Mesenteric fat pad (tissue), 1 donor: ENCODE results near the gene ARIH2. TPM values are rescaled to one million over a fixed set of nuclear protein-coding genes. Genes with fewer than 3 reads are reported as not detected.
"Not testable (repeated sequence)": the region's sequence is repeated elsewhere in the genome, so short reads cannot be mapped to it uniquely, and the experiment has no call there.

ENCODE experiments used
- DNase-seq: peaks from one replicate; pipeline ENCODE4 v3.0.0-alpha.2; 2020; ENCODE audit warnings: low spot score
- total RNA-seq: library from RNA; stranded (reverse); fragmentation: NEBNext Ultra II Directional; extraction: Animal tissue kit (Norgen Biotek cat#: 25700); gene quantifications from one replicate; pipeline ENCODE4 v1.2.1, GENCODE V29; 2021
- donor health status: DM: yes; HTN: yes; CAD: no.

Gene ARIH2
- total RNA-seq, 1 donor from 2014 or later, result 92.3 TPM

GRCh38 chr3:49001155-49001554 is 82.5 kb downstream of the ARIH2 start:
- DNase-seq, result no peak

DNA sequence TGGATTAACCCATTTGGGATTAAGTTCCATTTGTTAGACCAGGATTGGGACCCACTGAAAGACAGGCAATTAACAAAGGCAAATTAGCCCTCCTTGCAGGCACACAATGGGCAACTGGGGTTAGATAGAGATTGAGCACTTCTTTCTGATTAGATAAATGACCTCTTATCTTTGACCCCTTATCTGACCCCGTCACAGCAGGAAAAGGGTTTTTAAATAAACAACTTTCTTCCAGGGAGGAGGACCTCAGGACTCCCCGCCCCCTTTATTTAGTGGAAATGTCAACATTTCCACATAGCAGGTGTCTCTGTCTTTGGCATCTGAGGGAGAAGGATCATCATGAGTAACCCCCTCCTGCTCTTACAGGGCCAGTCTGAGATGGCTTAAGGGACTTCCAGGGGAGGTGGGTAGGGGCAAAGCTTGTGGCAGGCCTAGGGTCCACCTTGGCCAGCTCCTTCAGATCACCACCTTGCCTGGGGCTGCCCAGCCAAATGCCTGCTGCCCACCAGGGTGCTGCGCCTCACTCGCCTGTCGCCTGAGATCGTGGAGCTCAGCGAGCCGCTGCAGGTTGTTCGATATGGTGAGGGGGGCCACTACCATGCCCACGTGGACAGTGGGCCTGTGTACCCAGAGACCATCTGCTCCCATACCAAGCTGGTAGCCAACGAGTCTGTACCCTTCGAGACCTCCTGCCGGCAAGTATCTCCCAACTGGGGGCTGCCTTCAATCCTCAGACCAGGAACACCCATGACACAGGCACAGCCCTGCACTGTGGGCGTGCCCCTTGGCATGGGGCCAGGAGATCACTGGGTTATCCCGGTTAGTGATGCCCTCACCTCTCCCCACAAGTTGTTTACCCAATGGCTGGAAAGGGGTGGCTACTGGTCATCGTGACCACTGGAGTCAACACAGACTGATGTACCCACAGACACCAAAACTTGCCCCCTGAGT is 86.0 kb downstream of the ARIH2 start:
- DNase-seq, result no peak

GRCh38 chr3:49005303-49005680 is 86.7 kb downstream of the ARIH2 start:
- DNase-seq, result no peak

DNA sequence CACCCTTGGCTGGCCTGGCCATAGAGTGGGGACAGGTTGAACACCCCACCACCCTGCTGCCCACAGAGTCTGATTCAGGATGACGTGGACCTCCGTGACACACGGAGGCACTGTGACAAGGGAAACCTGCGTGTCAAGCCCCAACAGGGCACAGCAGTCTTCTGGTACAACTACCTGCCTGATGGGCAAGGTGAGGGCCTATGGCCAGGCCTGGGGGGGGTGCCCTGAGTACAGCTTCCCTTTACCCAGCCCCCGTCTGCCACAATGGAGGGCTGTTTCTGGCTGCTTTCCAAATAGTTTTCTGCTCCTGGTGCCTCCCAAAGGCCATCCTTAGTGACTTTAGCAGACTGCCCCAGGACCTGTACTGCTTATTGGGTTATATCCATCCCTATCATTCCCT is 87.4 kb downstream of the ARIH2 start:
- no peak for DNase-seq

DNA sequence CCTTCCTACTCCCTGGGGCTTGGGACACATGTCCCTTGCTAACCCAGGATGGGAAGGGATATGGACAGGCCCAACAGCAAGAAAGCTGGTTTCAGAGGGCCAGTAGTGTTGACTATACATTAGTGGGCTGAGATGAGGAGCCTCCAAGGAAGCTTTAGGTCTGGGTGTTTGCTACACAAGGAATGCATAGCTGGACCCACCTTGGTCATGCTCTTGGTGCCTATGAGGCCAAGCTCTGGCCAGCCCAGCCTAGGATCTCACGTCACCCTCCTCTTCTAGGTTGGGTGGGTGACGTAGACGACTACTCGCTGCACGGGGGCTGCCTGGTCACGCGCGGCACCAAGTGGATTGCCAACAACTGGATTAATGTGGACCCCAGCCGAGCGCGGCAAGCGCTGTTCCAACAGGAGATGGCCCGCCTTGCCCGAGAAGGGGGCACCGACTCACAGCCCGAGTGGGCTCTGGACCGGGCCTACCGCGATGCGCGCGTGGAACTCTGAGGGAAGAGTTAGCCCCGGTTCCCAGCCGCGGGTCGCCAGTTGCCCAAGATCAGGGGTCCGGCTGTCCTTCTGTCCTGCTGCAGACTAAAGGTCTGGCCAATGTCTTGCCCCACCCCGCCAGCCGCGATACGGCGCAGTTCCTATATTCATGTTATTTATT is 87.9 kb downstream of the ARIH2 start:
- no peak for DNase-seq

DNA sequence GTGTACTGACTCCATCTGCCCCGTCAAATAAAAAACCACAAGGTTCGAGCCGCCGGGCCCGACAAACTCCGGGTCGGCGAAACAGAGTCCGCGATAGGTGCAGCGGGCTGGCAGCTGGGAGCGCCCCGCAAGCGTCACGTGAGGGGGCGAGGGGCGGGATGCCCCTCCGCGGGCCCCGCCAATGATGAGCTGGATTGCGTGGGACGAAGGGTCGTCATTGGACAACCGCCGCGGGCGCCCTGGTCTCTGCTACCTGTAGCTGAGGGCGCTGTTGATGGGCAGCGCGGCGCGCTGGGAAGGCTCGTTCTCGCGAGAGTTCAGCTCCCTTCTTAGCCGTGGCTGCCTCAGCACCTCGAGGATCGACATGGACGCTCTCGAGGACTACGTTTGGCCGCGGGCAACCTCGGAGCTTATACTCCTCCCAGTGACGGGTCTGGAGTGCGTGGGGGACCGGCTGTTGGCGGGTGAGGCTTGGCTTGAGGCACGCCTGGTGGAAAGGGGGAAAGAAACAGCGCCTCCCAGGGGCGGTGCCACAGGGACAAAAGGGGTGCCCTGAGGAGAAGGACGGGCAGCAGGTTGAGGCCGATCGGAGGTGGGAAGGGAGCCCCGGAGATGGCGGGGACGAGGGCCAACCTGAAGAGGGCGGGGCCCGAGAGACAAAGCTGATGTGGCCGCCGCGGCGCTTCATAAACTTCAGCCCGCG is 88.6 kb downstream of the ARIH2 start, which contains the start of gene WDR6:
Gene WDR6, plus strand, starts transcription at position 324 of the 703 bp plus-strand sequence. Its CDS starts 41 bp downstream, at position 365.
- peak; percentile 99 for DNase-seq

DNA sequence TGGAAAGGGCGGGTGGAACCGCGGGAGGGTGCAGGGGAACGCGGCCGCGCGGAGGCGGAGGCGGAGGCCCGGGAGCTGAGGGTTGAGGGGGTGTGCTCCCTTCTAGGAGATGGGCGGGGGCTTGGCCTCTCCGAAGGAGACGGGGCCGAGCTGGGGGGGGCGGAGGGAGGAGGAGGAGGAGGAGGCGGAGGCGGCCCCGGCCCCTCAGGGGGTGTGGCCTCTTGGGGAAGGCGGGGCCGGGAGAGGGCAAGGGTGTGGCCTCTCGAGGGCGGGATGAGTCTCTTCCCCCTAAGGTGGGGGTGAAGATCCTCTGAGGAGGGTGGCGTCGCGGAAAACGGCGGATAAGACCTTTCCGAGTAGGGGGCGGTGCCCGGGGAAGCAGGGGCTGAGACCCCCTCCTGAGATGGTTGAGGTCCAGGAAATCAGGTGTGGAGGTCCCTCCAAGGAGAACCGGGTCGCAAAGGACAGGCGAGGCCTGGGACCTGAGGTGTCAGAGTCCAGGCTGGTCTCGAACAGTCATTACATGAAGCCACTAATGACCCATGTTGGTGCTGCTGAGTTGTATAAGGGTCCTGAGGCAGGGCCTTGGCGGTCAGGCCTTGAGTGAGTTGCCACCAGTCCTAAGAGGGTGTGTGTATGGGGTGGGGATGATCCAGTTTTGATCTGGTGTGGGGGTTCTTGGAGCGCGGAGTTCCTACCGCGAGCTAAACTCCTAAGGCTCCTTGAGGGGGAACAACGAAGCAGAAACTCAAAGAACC is 89.3 kb downstream of the ARIH2 start:
- peak; percentile 96 for DNase-seq

- not testable (repeated sequence) for DNase-seq
These were observed 90.0 kb downstream of the ARIH2 start for GRCh38 chr3:49008627-49009026.

GRCh38 chr3:49009396-49009795 is 90.8 kb downstream of the ARIH2 start:
- DNase-seq, result no peak

- DNase-seq, result no peak
These were observed 93.9 kb downstream of the ARIH2 start for GRCh38 chr3:49012441-49013017.

GRCh38 chr3:49013113-49013737 is 94.6 kb downstream of the ARIH2 start:
- DNase-seq, result no peak

- no peak for DNase-seq
These were observed 95.4 kb downstream of the ARIH2 start for GRCh38 chr3:49013738-49014660.

- no peak for DNase-seq
These were observed 96.4 kb downstream of the ARIH2 start for GRCh38 chr3:49015072-49015471.

DNA sequence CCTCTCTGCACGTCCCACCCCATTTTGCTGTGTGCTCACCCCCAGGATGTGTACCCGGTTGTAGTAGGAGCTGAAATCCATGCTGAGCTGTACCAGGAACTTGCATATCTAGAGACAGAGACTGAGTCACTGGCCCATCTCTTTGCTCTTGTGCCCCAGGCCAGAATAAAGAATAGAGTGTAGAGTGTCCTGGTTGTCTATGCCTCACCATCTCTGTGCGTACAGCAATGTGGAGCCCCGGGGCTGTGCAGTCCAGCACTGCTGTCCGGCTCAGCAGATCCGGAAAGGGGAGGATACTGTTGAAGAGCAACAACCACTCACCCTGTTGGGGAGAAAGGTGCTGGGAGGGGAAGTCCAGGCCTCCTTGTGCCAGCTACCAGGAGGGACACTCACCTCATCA is 97.1 kb downstream of the ARIH2 start:
- DNase-seq, result no peak

DNA sequence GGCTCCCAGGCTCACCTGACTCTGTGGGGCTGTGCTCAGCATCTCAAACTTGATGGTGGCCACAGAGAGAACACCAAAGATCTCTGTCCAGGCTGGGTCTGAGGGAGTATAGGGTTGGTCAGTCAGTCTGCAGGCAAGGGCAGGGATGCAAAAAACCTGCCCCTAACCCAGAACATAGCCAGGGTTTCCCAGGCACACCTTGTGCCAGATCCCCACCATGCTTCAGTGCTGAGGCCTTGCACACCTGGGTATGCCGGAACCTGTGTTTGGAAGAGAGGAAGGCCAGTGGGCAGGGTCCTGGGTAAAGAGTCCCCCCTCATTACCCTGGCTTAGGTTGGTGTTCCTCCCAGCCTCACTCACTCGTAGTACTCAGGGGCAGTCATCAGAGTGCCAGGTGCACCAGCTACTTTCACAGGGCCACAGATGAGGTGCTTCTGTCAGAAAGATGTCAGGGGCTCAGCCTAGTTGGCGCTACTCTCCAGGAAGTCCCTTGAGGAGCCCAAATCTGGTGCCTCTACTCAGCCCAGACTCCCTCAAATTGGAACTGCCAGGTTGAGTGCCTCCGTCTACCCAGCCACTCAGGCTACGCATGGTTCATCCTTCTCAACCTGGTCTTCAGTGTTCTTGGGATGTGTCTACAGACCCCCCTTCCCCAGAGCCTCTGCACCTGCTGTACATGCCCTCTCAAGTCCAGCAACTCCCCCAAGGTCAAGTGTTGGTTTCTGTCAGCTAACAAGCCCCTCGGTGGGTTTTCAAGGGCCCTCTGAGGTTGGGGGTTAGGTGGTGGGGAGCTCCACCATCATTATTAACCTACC is 98.0 kb downstream of the ARIH2 start:
- no peak for DNase-seq

DNA sequence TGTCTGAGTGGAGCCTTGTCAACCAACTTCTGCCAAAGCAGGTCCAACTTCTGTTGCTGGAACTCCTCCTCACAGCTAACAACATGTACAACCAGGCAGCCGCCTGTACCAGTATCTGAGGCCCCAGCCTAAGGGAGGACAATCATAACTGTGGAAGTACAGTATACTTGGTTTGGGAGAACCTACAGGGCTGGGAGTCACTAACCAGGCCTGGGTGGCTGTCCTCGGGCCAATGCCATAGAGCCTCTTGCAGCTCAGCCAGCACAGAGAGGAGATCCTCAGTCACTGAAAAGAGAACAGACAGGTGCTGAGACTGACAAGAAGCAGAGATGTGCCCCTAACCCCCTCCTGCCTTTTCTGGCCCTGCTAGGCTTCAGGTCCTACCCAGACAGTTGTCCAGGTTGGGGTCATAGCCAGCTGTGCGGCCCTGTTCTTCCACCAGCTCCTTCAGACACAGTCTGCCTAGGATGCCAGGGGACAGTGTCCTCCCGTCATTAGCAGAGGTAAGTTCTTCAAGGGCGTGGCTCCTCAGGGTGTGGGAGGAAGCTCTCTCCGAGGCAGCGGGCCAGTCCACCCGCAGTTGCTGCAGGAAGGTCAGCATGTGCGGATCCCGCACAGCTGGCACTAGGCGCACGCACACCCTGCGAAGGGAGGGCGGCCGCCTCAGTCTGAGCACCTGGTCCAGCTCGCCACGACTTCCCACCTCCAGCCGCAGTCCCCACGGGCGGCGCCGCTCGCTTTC is 98.8 kb downstream of the ARIH2 start:
- DNase-seq, result no peak

DNA sequence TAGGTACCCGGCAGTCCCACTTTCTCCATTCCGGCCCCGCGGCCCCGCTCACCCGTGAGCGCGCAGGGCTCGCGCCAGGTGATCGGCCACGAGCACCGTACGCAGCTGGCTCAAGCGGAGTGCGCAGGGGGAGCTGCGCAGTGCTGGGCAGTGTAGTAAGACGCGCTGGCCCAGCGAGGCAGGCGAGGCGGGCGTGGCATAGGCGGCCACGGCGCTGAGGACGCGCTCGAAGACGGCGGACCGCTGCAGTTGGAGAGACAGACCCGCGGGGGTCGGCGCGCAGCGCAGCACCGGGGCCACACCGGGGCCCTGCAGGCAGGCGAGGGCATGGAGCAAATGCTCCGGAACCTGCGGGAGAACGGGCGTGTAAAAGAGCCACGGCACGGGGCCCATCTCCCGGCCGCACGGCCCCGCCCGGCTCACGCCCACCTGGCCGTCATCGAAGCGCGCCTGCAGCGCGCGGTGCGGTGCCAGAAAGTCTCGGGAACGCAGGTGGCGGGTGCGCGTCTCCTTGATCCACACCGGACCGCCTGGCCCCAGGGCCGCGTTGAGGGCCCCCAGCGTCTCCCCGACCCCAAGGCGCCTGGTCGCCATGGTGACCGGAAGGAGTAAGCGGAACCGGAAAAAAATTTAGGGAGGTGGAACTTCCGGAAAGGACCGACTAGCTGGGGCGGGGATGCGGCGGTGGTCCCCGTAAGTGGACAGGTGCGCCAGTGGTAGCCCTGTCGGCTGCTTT is 99.5 kb downstream of the ARIH2 start, which contains the start of gene DALRD3:
Gene DALRD3, minus strand, starts transcription at position 610 of the 736 bp plus-strand sequence. Its CDS starts 16 bp downstream, at position 594.
- no peak for DNase-seq
